HG02981 (cell line): ENCODE measurements around the gene KRCC1.

Source experiments
- ATAC-seq: cut with Tn5 transposase; IDR thresholded peaks from one replicate; pipeline ENCODE4 v1.9.1; 2021; ENCODE audit warnings: mild to moderate bottlenecking, moderate library complexity; ENCODE audit not compliant: unreplicated experiment

KRCC1 gene

GRCh38 chr2:88078643-88079172, 23.1 kb upstream of the KRCC1 start:
- ATAC-seq: no peak

- ATAC-seq: no peak
Observed at GRCh38 chr2:88077080-88077479, 21.5 kb upstream of the KRCC1 start.

GRCh38 chr2:88074854-88075292, 19.3 kb upstream of the KRCC1 start:
- ATAC-seq: no peak

- no peak for ATAC-seq
Observed at GRCh38 chr2:88074150-88074549, 18.6 kb upstream of the KRCC1 start.

- no peak for ATAC-seq
Observed at GRCh38 chr2:88071365-88071764, 15.8 kb upstream of the KRCC1 start.

GRCh38 chr2:88070055-88070454, 14.5 kb upstream of the KRCC1 start:
- ATAC-seq: no peak

- no peak for ATAC-seq
Observed at GRCh38 chr2:88069117-88069516, 13.5 kb upstream of the KRCC1 start.

GRCh38 chr2:88068044-88068443, 12.5 kb upstream of the KRCC1 start:
- no peak for ATAC-seq

GRCh38 chr2:88067598-88067997, 12.0 kb upstream of the KRCC1 start, which contains the start of gene SMYD1:
Gene SMYD1 (plus strand): TSS chr2:88067825. CDS start chr2:88067865, 40 bp downstream.
- ATAC-seq: no peak

- ATAC-seq: no peak
Observed at GRCh38 chr2:88067189-88067588, 11.6 kb upstream of the KRCC1 start.

- no peak for ATAC-seq
Observed at GRCh38 chr2:88066543-88066942, 11.0 kb upstream of the KRCC1 start.

GRCh38 chr2:88061295-88061694, 5.7 kb upstream of the KRCC1 start:
- ATAC-seq: no peak

- ATAC-seq: no peak
Observed at GRCh38 chr2:88060907-88061275, 5.3 kb upstream of the KRCC1 start.

- ATAC-seq: peak; percentile 24
Observed at GRCh38 chr2:88059979-88060906, 4.7 kb upstream of the KRCC1 start.

GRCh38 chr2:88058191-88058590, 2.6 kb upstream of the KRCC1 start:
- no peak for ATAC-seq

- ATAC-seq: no peak
Observed at GRCh38 chr2:88057437-88057844, 1.9 kb upstream of the KRCC1 start.

GRCh38 chr2:88054782-88055370, 707 bp downstream of the KRCC1 start:
- no peak for ATAC-seq

- ATAC-seq: no peak
Observed at GRCh38 chr2:88053934-88054781, 1.4 kb downstream of the KRCC1 start.

- ATAC-seq: no peak
Observed at GRCh38 chr2:88053296-88053695, 2.3 kb downstream of the KRCC1 start.

GRCh38 chr2:88051792-88052191, 3.8 kb downstream of the KRCC1 start:
- ATAC-seq: no peak

GRCh38 chr2:88049622-88050021, 6.0 kb downstream of the KRCC1 start:
- peak; percentile 76 for ATAC-seq
